Psoas muscle (tissue), 8 donors: Measurements from ENCODE around the gene ATP10B. TPM values are rescaled to one million over a fixed set of nuclear protein-coding genes. Genes with fewer than 3 reads are reported as not detected.

Experiments
- ATAC-seq, 4 donors: fragments of 200-7000 bp; cut with Tn5 transposase; one replicate each; pipeline ENCODE4 v1.9.1; 2020; ENCODE audit warnings: moderate library complexity in 3 of 4, mild to moderate bottlenecking in 2 of 4
- DNase-seq, 2 donors: peaks; one replicate each; pipeline ENCODE4 v3.0.0-alpha.2; 2020
- H3K27ac ChIP-seq: fragments of 200-600 bp; one replicate; pipeline ENCODE4 v1.8.0; 2022
- H3K27me3 ChIP-seq, 3 donors: fragments of 200-600 bp in 1 of 3; one replicate each; pipeline versions ENCODE4 v1.6.1 to v1.8.0; 2013 to 2022; ENCODE audit warnings: low read length in 2 of 3, mild to moderate bottlenecking in 2 of 3, moderate library complexity in 1 of 3; ENCODE audit not compliant: insufficient read depth in 3 of 3
- H3K36me3 ChIP-seq, 2 donors: fragments of 200-600 bp in 1 of 2; one replicate each; pipeline versions ENCODE4 v1.6.1 to v1.8.0; 2013 to 2022; ENCODE audit warnings: low read depth in 1 of 2, mild to moderate bottlenecking in 1 of 2, moderate library complexity in 1 of 2; ENCODE audit not compliant: insufficient read depth in 1 of 2
- H3K4me1 ChIP-seq: fragments of 200-600 bp; one replicate; pipeline ENCODE4 v1.8.0; 2022
- H3K4me3 ChIP-seq: fragments of 200-600 bp; one replicate; pipeline ENCODE4 v1.8.0; 2022; ENCODE audit warnings: mild to moderate bottlenecking
- H3K9me3 ChIP-seq: fragments of 200-600 bp; one replicate; pipeline ENCODE4 v1.8.0; 2022
- CTCF ChIP-seq: fragments of 200-600 bp; IDR thresholded peaks from one replicate; pipeline ENCODE4 v1.8.0; 2022; ENCODE audit warnings: antibody characterized with exemption
- WGBS, 3 donors: extraction: QIAGEN DNeasy Blood & Tissue Kit; methylation state at CpG; one replicate each; pipeline versions ENCODE4 v1.1.6 to v1.1.7; 2013; 5-methylcytosine and 5-hydroxymethylcytosine counted together
- intact Hi-C, 2 donors: fragments of 100-400 bp; cut with DNase I; formaldehyde crosslinking; loops; one replicate each; pipeline versions ENCODE4 v1.11.0 to v1.14.2; 2022
- polyA plus RNA-seq, 3 donors: library from polyadenylated mRNA; stranded (reverse); fragments of 200-250 nt; gene quantifications; one replicate each; pipeline ENCODE4 v1.2.3, GENCODE V29; 2013
- total RNA-seq, 4 donors: library from RNA; stranded (reverse); fragmentation: NEBNext Ultra II Directional in 2 of 4; extraction: Animal tissue kit (Norgen Biotek cat#: 25700) in 2 of 4; gene quantifications; one replicate each; pipeline versions ENCODE4 v1.2.1 to v1.2.4, GENCODE V29; 2021 to 2023
- donor health status: healthy with polysubstance abuse.
- donor health status: DM: no; HTN: no; CAD: no; lungs with moderate emphysema.
- donor health status: Bipolar disorder and iron deficiency.
- donor health status: healthy.
- donor health status: DM: yes; HTN: yes; CAD: no.
- donor health status: DM: no; HTN: no; CAD: no.
- donor health status: DM: no; HTN: no; CAD: no.
- donor health status: DM: yes; HTN: yes; CAD: no.

The ATP10B gene
- total and polyA plus RNA-seq, 7 donors, result 0.01 to 0.04 TPM; not detected in 5

DNA sequence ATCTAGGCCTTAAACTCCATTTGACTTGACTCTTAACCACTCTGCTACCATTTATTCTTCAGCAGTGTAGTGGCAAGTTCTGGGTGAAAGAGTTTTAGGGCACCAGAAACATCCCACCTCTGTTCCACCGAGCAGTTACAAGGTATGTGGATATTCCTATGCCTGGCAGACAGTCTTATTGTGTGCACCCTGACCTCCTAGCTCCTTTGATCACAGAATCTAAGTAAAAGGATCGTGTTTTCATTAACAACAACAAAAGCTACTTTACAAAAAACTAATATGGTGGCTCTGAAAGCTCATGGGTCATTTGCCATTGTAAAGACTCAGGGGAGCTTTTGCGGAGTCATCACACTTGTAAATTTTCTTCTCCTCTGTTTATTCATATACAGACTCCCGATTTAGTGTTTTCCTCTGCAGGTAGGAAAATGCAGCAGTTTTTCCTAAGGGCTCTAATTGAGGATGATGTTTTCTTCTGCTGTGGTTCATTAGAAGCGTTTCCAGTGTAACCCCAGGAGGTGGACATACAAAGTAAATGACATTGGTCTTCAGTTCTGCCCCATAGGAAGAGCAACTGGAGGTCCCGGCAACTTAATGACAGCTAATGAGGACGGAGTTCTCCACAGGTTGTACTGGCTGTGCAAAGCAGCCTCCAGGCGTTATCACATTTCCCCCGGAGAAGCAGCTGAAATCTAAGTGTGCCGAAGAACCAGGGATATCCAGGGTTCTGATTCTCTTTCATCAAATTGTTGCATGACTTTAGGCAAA is 78.2 kb downstream of the ATP10B start:
- Histone ChIP-seq H3K4me3 (no peak overlapping the region), H3K27me3 (no peaks in the 10 kb centered on the region), H3K36me3 (no peaks in the 10 kb centered on the region), H3K27ac (no peak overlapping the region), H3K9me3 (no peaks in the 10 kb centered on the region), H3K4me1 (no peaks in the 10 kb centered on the region)
- TF ChIP-seq CTCF, result no peak
- ATAC-seq (no peak), DNase-seq (no peak)
- intact Hi-C loops, result no loop called here
- 49 to 64% (median 50%) methylated on average over 10 of the region's 10 CpGs for WGBS, 3 donors

DNA sequence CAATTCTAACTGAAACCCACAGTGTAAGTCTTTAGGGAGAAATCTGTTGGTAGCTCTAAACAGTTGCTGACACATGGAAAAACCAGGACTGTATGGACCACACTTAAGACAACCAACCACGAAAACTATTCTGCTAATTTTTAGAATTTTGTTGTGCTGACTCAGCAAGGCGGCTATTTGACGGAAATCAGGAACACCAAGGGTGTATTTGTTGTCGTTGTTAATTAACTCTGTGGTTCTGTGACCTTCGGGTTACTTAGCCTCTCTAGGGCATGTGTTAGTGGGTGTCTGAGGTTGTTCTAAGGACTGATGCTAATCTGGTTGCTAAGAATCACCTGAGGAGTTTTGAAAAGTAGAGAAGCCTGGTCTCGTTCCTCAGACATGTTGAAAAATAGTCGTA is 79.2 kb downstream of the ATP10B start:
- H3K9me3 ChIP-seq, result no peaks in the 10 kb centered on the region
- TF ChIP-seq CTCF, result no peak
- WGBS, 3 donors, result 67 to 81% (median 70%) methylated on average over 7 of the region's 7 CpGs
- H3K4me3 ChIP-seq, result no peak overlapping the region
- DNase-seq (no peak), ATAC-seq (no peak)
- no peaks in the 10 kb centered on the region for H3K4me1 ChIP-seq
- H3K27ac ChIP-seq, result no peak overlapping the region
- H3K27me3 ChIP-seq, result no peaks in the 10 kb centered on the region
- no peaks in the 10 kb centered on the region for H3K36me3 ChIP-seq
- intact Hi-C loops, result no loop called here

DNA sequence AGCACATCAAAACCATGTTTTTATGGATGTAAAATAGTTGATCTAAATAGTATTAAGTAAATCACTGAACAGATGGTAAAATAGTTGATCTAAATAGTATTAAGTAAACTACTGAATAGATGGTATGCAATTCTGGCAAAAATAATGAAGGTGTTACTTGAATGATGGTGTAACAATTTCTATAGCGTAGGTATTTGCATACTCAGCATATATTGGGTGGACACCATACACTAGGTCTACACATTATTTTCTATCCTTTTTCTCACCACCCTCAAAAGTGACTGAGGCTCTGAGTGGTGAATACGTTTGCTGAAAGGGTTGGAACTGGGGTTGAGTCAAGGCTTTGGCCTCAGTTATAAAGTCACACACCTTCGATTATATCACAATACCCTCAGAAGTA is 81.3 kb downstream of the ATP10B start:
- 76 to 85% (median 78%) methylated on average over 3 of the region's 3 CpGs for WGBS, 3 donors
- Histone ChIP-seq H3K27me3 (no peaks in the 10 kb centered on the region), H3K36me3 (no peaks in the 10 kb centered on the region), H3K4me1 (no peaks in the 10 kb centered on the region), H3K4me3 (no peak overlapping the region), H3K9me3 (no peaks in the 10 kb centered on the region), H3K27ac (no peak overlapping the region)
- DNase-seq, result no peak
- no peak for TF ChIP-seq CTCF
- intact Hi-C loops, result no loop called here
- no peak for ATAC-seq

DNA sequence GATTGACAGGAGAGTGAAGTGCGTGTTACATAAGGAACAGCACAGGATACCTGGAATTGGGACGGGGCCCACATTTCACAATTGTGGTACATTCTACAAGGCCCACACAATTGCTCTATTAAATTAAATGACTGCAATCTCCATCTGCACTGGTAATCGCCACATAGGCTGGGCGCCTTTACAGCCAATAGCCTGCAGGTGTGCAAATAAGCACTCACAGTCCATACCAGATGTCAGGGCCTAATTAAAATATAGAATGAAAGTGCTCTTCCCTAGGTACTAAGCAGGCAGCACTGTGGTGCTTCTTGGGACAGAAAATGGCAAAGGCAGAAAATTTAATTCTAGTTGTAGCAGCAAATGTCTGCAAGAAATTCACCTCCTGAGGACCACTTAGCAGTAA is 82.7 kb downstream of the ATP10B start:
- DNase-seq (no peak), ATAC-seq (no peak)
- TF ChIP-seq CTCF, result no peak
- Histone ChIP-seq H3K9me3 (no peaks in the 10 kb centered on the region), H3K27me3 (no peaks in the 10 kb centered on the region), H3K4me3 (no peak overlapping the region), H3K4me1 (no peaks in the 10 kb centered on the region), H3K27ac (no peak overlapping the region), H3K36me3 (no peaks in the 10 kb centered on the region)
- intact Hi-C loops, result no loop called here
- WGBS, 3 donors, result 91 to 92% (median 91%) methylated on average over 4 of the region's 4 CpGs

- TF ChIP-seq CTCF, result no peak
- no peaks in the 10 kb centered on the region for H3K9me3 ChIP-seq
- no peak overlapping the region for H3K27ac ChIP-seq
- H3K4me1 ChIP-seq, result no peaks in the 10 kb centered on the region
- no peak for DNase-seq
- 80 to 82% (median 81%) methylated on average over 4 of the region's 4 CpGs for WGBS, 3 donors
- H3K4me3 ChIP-seq, result no peak overlapping the region
- ATAC-seq, result no peak
- intact Hi-C loops, result no loop called here
- no peaks in the 10 kb centered on the region for H3K36me3 ChIP-seq
- H3K27me3 ChIP-seq, result no peaks in the 10 kb centered on the region
Measured at GRCh38 chr5:160767062-160767461, 84.9 kb downstream of the ATP10B start.
